Mesenchymal stem cell (in vitro differentiated cells and primary cell): ENCODE results near the gene ARID3A.

ENCODE experiments used
- DNase-seq: peaks from one replicate; pipeline ENCODE4 v3.0.0-alpha.2; 2013
- H2AFZ ChIP-seq: one replicate; pipeline ENCODE4 v1.6.1; 2013; ENCODE audit warnings: low read depth, mild to moderate bottlenecking, control low read depth, inconsistent platforms, low read length, moderate library complexity
- H2AK5ac ChIP-seq: 2 replicates; pipeline ENCODE4 v1.6.1; 2013; ENCODE audit warnings: low read length, moderate library complexity, mild to moderate bottlenecking, inconsistent platforms; ENCODE audit not compliant: severe bottlenecking
- H2BK120ac ChIP-seq: one replicate; pipeline ENCODE4 v1.6.1; 2013; ENCODE audit warnings: low read depth, mild to moderate bottlenecking, inconsistent platforms, low read length, moderate library complexity
- H2BK12ac ChIP-seq, 2 experiments: one replicate each; pipeline ENCODE4 v1.6.1; 2013; ENCODE audit warnings: inconsistent platforms in 2 of 2, low read length in 2 of 2, mild to moderate bottlenecking in 2 of 2, moderate library complexity in 2 of 2, control low read depth in 1 of 2
- H2BK15ac ChIP-seq: one replicate; pipeline ENCODE4 v1.6.1; 2013; ENCODE audit warnings: mild to moderate bottlenecking, low read depth, inconsistent platforms; ENCODE audit not compliant: poor library complexity, severe bottlenecking
- H2BK5ac ChIP-seq: 2 replicates; pipeline ENCODE4 v1.6.1; 2013; ENCODE audit warnings: low read depth, mild to moderate bottlenecking, low read length, control low read depth, inconsistent platforms; ENCODE audit not compliant: poor library complexity, severe bottlenecking
- H3K14ac ChIP-seq, 2 experiments: one replicate each; pipeline ENCODE4 v1.6.1; 2013; ENCODE audit warnings: inconsistent platforms in 2 of 2, low read length in 2 of 2, control low read depth in 1 of 2, mild to moderate bottlenecking in 1 of 2, moderate library complexity in 1 of 2
- H3K18ac ChIP-seq, 2 experiments: one replicate each; pipeline ENCODE4 v1.6.1; 2013; ENCODE audit warnings: inconsistent platforms in 2 of 2, low read length in 2 of 2, control low read depth in 1 of 2, low read depth in 1 of 2, mild to moderate bottlenecking in 1 of 2
- H3K23ac ChIP-seq, 2 experiments: one replicate each; pipeline ENCODE4 v1.6.1; 2013; ENCODE audit warnings: inconsistent platforms in 2 of 2, low read length in 2 of 2, mild to moderate bottlenecking in 2 of 2, moderate library complexity in 2 of 2, control low read depth in 1 of 2
- H3K27ac ChIP-seq: 2 replicates; pipeline ENCODE4 v1.5.1; 2013; ENCODE audit warnings: mild to moderate bottlenecking, moderate library complexity, low read length, control low read depth, inconsistent platforms; ENCODE audit not compliant: poor library complexity, severe bottlenecking
- H3K27me3 ChIP-seq, 2 experiments: 2 replicates each; pipeline versions ENCODE4 v1.6.1 to v1.7.0; 2013; ENCODE audit warnings: low read length in 2 of 2, mild to moderate bottlenecking in 2 of 2, moderate library complexity in 2 of 2, control low read depth in 1 of 2, inconsistent platforms in 1 of 2; ENCODE audit not compliant: control insufficient read depth in 1 of 2, insufficient read depth in 1 of 2
- H3K36me3 ChIP-seq, 2 experiments: 2 replicates each; pipeline versions ENCODE4 v1.6.1 to v1.7.0; 2013; ENCODE audit warnings: low read length in 2 of 2, control low read depth in 1 of 2, inconsistent platforms in 1 of 2, low read depth in 1 of 2, mild to moderate bottlenecking in 1 of 2; ENCODE audit not compliant: insufficient read depth in 2 of 2, control insufficient read depth in 1 of 2
- H3K4ac ChIP-seq, 2 experiments: one replicate each; pipeline ENCODE4 v1.6.1; 2013; ENCODE audit warnings: inconsistent platforms in 2 of 2, low read length in 2 of 2, mild to moderate bottlenecking in 2 of 2, moderate library complexity in 2 of 2, control low read depth in 1 of 2, low read depth in 1 of 2
- H3K4me1 ChIP-seq: 2 replicates; pipeline ENCODE4 v1.6.1; 2013; ENCODE audit warnings: low read depth, low read length, control low read depth; ENCODE audit not compliant: control insufficient read depth, insufficient read depth
- H3K4me2 ChIP-seq: 2 replicates; pipeline ENCODE4 v1.6.1; 2013; ENCODE audit warnings: low read length, mild to moderate bottlenecking, inconsistent platforms; ENCODE audit not compliant: poor library complexity, severe bottlenecking
- H3K4me3 ChIP-seq, 2 experiments: 2 replicates each; pipeline versions ENCODE4 v1.5.1 to v1.7.0; 2013; ENCODE audit warnings: low read length in 2 of 2, mild to moderate bottlenecking in 2 of 2, control low read depth in 1 of 2, low read depth in 1 of 2; ENCODE audit not compliant: insufficient read depth in 1 of 2
- H3K79me1 ChIP-seq: replicated peaks from 2 replicates; pipeline ENCODE4 v1.6.1; 2013; ENCODE audit warnings: mild to moderate bottlenecking, control low read depth, low read length, inconsistent platforms; ENCODE audit not compliant: poor library complexity, severe bottlenecking
- H3K9ac ChIP-seq: 2 replicates; pipeline ENCODE4 v1.7.0; 2013; ENCODE audit warnings: mild to moderate bottlenecking, low read length, moderate library complexity
- H3K9me3 ChIP-seq: 2 replicates; pipeline ENCODE4 v1.7.0; 2013; ENCODE audit warnings: mild to moderate bottlenecking, low read length; ENCODE audit not compliant: control insufficient read depth
- H4K8ac ChIP-seq: one replicate; pipeline ENCODE4 v1.6.1; 2013; ENCODE audit warnings: inconsistent platforms, mild to moderate bottlenecking, low read length, moderate library complexity
- H4K91ac ChIP-seq: one replicate; pipeline ENCODE4 v1.6.1; 2013; ENCODE audit warnings: mild to moderate bottlenecking, low read length, inconsistent platforms
- WGBS: methylation state at CpG from one replicate; pipeline ENCODE4 v1.1.7; 2013; ENCODE audit warnings: mixed read lengths; 5-methylcytosine and 5-hydroxymethylcytosine counted together

ARID3A gene

DNA sequence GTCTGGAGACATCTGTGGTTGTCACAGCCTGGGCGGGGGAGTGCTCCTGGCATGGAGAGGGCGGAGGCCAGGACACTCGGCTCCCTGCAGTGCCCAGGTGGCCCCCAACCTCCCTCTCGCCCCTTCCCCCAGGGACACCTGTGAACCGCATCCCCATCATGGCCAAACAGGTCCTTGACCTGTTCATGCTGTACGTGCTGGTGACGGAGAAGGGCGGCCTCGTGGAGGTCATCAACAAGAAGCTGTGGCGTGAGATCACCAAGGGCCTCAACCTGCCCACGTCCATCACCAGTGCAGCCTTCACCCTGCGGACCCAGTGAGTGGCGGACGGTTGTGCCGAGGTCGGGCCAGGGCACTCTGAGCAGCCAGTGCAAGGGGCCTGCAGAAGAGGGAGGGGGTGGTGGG is 38.3 kb downstream of the ARID3A start:
- WGBS, result 97% methylated on average over 16 of the region's 16 CpGs
- Histone ChIP-seq H2BK12ac (peak overlapping the region in 1 of 2 experiments; percentile 12), H3K9ac (no peak overlapping the region), H3K23ac (no peak overlapping the region), H2BK120ac (no peak overlapping the region), H3K4me3 (no peak overlapping the region), H2BK5ac (no peak overlapping the region), H3K4ac (peak overlapping the region in 1 of 2 experiments; percentile 37), H2BK15ac (no peak overlapping the region), H4K91ac (peak overlapping the region; percentile 65), H3K4me1 (peaks cover 48% of the 10 kb centered on the region), H3K79me1 (peaks cover 26% of the 10 kb centered on the region), H2AK5ac (no peak overlapping the region), H3K18ac (peak overlapping the region in 1 of 2 experiments; percentile 49), H3K14ac (peak overlapping the region in 1 of 2 experiments; percentile 63), H2AFZ (no peak overlapping the region), H3K9me3 (no peaks in the 10 kb centered on the region), H3K4me2 (no peak overlapping the region), H3K36me3 (peaks cover 66 to 91% of the 10 kb centered on the region in 2 experiments), H3K27me3 (no peaks in the 10 kb centered on the region), H4K8ac (peak overlapping the region; percentile 27), H3K27ac (peak overlapping the region; percentile 22)
- DNase-seq, result no peak

DNA sequence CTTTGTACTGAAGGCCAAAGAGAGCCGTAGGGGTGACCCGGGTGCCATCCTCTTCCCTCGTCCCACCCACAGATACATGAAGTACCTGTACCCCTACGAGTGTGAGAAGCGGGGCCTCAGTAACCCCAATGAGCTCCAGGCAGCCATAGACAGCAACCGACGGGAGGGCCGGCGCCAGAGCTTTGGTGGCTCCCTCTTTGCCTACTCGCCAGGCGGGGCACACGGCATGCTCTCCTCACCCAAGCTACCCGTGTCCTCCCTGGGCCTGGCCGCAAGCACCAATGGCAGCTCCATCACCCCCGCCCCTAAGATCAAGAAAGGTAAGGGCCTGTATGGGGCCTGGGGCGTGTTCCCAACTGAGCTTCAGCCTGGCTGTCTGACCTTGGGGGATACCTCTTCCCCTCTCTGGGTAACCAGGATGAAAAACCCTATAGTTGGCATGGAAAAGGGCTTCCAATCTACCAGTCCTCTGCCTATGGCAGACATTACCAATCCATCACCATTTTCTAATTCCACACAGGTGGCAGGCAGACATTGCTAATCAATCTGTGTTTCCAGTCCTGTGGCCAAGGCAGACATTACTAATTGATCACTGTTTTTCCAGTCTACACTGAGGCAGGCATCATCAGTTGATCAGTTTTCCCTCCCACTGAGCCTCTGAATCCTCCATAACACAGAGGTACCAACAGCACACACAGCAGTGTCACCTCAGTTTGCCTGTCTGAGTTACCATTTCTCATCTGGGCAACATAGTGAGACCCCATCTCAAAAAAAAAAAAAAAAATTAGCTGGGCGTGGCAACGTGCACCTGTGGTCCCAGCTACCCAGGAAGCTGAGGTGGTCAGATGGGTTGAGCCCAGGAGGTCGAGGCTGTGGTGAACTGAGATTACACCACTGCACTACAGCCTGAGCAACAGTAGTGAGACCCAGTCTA is 39.2 kb downstream of the ARID3A start:
- Histone ChIP-seq H3K4me3 (no peak overlapping the region), H3K4ac (no peak overlapping the region), H2AK5ac (no peak overlapping the region), H2BK15ac (no peak overlapping the region), H3K36me3 (peaks cover 64 to 90% of the 10 kb centered on the region in 2 experiments), H3K23ac (no peak overlapping the region), H2AFZ (no peak overlapping the region), H4K8ac (no peak overlapping the region), H3K14ac (no peak overlapping the region), H3K9ac (no peak overlapping the region), H3K27ac (no peak overlapping the region), H2BK5ac (peak overlapping the region; percentile 10), H2BK12ac (peak overlapping the region in 1 of 2 experiments; percentile 54), H3K4me2 (no peak overlapping the region), H3K79me1 (peaks cover 26% of the 10 kb centered on the region), H3K27me3 (no peaks in the 10 kb centered on the region), H3K4me1 (peaks cover 43% of the 10 kb centered on the region), H2BK120ac (no peak overlapping the region), H3K18ac (peak overlapping the region in 1 of 2 experiments; percentile 28), H3K9me3 (no peaks in the 10 kb centered on the region), H4K91ac (no peak overlapping the region)
- WGBS, result 98% methylated on average over 19 of the region's 19 CpGs
- peak; percentile 20 for DNase-seq

DNA sequence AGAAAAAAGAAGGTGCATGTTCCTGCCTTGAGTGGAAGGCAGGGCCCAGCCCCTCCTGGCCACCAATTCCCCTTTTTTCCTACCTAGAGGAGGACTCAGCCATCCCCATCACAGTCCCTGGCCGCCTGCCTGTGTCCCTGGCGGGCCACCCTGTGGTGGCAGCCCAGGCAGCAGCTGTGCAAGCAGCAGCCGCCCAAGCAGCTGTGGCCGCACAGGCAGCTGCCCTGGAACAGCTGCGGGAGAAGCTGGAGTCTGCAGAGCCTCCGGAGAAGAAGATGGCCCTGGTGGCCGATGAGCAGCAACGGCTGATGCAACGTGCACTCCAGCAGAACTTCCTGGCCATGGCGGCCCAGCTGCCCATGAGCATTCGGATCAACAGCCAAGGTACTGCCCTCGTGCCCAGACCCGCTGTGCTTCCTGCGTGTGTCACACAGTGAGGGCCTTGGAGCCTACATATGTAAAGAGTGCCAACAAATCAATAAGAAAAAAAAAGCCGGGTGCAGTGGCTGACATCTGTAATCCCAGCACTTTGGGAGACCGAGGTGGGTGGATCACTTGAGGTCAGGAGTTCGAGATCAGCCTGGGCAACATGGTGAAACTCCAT is 40.8 kb downstream of the ARID3A start:
- Histone ChIP-seq H3K27me3 (no peaks in the 10 kb centered on the region), H3K79me1 (peaks cover 23% of the 10 kb centered on the region), H2AFZ (no peak overlapping the region), H3K23ac (no peak overlapping the region), H2BK5ac (no peak overlapping the region), H4K91ac (no peak overlapping the region), H2AK5ac (no peak overlapping the region), H3K4me3 (no peak overlapping the region), H3K14ac (no peak overlapping the region), H2BK12ac (no peak overlapping the region), H2BK120ac (no peak overlapping the region), H3K4me1 (peaks cover 30% of the 10 kb centered on the region), H3K36me3 (peaks cover 70 to 90% of the 10 kb centered on the region in 2 experiments), H3K9me3 (peaks cover 8% of the 10 kb centered on the region), H3K4ac (no peak overlapping the region), H3K4me2 (no peak overlapping the region), H4K8ac (no peak overlapping the region), H3K18ac (no peak overlapping the region), H2BK15ac (peak overlapping the region; percentile 62), H3K9ac (no peak overlapping the region), H3K27ac (no peak overlapping the region)
- no peak for DNase-seq
- 95% methylated on average over 16 of the region's 17 CpGs for WGBS

GRCh38 chr19:970695-971094 is 44.9 kb downstream of the ARID3A start:
- H4K8ac ChIP-seq, result peak overlapping the region; percentile 19
- H2BK5ac ChIP-seq, result no peak overlapping the region
- no peak overlapping the region for H2AK5ac ChIP-seq
- H3K79me1 ChIP-seq, result peaks cover 20% of the 10 kb centered on the region
- DNase-seq, result peak; percentile 17
- no peak overlapping the region for H3K23ac ChIP-seq
- H3K4ac ChIP-seq, result no peak overlapping the region
- H3K9me3 ChIP-seq, result peaks cover 8% of the 10 kb centered on the region
- no peak overlapping the region for H3K18ac ChIP-seq
- H4K91ac ChIP-seq, result no peak overlapping the region
- no peak overlapping the region for H3K27ac ChIP-seq
- H3K27me3 ChIP-seq, result no peaks in the 10 kb centered on the region
- no peak overlapping the region for H3K4me3 ChIP-seq
- no peak overlapping the region for H2BK120ac ChIP-seq
- no peak overlapping the region for H2AFZ ChIP-seq
- no peak overlapping the region for H2BK12ac ChIP-seq
- 85% methylated on average over 14 of the region's 14 CpGs for WGBS
- no peak overlapping the region for H3K9ac ChIP-seq
- H3K4me2 ChIP-seq, result no peak overlapping the region
- no peak overlapping the region for H2BK15ac ChIP-seq
- H3K4me1 ChIP-seq, result peaks cover 5% of the 10 kb centered on the region
- H3K14ac ChIP-seq, result no peak overlapping the region
- peaks cover 53 to 88% of the 10 kb centered on the region in 2 experiments for H3K36me3 ChIP-seq
